ENCODE data around the gene SHOC2. TPM values are rescaled to one million over a fixed set of nuclear protein-coding genes. Genes with fewer than 3 reads are reported as not detected.
A peak's percentile ranks its signal among the peaks of the same experiment; 100 is the strongest.

The SHOC2 gene
- total and polyA plus RNA-seq, 8 donors = 30.5 to 61.6 (median 36.5) TPM

DNA sequence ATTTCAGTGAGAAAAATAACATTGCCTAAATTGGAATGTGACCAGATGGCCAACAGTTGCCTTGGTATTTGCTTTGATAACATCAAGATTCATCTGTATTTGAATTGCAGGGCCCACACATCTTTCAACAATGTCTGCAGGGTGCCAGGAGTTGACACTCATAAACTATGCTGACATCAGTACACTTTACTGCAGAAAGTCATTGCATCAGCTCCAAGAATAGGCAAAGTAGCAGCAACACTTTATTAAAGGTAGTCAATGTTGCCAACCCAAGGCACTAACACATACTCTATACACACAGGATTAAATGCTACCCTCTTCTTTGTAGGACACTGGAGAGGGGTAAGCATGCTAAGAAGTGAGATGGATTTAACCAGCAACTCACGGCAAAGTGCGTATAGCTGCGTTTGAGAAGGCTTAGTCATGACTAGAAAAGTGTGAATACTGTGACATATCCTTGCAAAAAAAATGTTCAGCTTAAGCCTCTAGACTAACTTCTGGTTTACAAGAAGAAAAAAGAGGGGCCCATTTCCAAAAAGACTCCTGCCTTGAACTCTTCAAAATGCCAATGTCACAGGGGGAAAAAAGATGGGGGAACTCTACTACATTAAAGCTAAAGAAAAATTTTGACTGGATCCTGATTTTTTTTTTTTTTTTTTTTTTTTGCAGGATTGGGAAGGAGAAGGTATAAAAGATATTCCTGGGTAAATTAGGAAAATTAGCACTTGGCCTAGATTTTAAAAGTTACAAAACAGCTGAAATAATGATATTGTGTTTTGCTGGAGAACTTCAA is 2.7 kb upstream of the SHOC2 start:
- intact Hi-C loops (cut with DNase I) = no loop called here

DNA sequence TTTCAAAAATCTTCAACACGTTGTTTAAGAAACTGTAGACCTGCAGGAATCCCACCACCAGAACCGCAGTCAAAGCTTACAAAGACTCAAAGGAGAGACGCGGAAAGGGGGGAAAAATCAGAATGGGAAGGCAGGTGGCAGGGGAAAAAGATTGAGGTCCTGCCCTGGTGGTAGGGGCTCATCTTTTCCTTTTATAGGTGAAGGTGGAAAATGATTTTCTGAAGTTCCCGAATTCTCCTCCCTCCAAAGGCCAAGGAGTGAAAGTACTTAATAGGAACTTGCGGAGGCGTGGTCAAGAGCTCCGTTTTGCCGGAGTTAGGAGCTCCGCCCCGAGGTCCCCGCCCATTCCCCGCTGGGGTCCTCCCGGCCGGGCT is 1.1 kb upstream of the SHOC2 start:
- Histone ChIP-seq H3K27me3 (no peaks in the 10 kb centered on the region), H3K27ac (peak overlapping the region; percentile 99 to 100), H3K4me3 (peak overlapping the region; percentile 51 to 56), H3K9me3 (no peaks in the 10 kb centered on the region), H3K4me1 (peaks cover 4 to 30% of the 10 kb centered on the region in 2 donors), H3K36me3 (no peaks in the 10 kb centered on the region)
- ATAC-seq (no peak), DNase-seq (peak in 3 of 4 donors; percentile 97 to 99 (median 98))
- intact Hi-C loops (cut with DNase I) = no loop called here
- TF ChIP-seq, protein P1, sequence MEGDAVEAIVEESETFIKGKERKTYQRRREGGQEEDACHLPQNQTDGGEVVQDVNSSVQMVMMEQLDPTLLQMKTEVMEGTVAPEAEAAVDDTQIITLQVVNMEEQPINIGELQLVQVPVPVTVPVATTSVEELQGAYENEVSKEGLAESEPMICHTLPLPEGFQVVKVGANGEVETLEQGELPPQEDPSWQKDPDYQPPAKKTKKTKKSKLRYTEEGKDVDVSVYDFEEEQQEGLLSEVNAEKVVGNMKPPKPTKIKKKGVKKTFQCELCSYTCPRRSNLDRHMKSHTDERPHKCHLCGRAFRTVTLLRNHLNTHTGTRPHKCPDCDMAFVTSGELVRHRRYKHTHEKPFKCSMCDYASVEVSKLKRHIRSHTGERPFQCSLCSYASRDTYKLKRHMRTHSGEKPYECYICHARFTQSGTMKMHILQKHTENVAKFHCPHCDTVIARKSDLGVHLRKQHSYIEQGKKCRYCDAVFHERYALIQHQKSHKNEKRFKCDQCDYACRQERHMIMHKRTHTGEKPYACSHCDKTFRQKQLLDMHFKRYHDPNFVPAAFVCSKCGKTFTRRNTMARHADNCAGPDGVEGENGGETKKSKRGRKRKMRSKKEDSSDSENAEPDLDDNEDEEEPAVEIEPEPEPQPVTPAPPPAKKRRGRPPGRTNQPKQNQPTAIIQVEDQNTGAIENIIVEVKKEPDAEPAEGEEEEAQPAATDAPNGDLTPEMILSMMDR (IDR thresholded peaks at IDR 0.05) = no peak

More for the DNA sequence above, 2.7 kb upstream of the SHOC2 start:
- Histone ChIP-seq H3K9me3 (no peaks in the 10 kb centered on the region), H3K36me3 (no peaks in the 10 kb centered on the region), H3K27me3 (no peaks in the 10 kb centered on the region), H3K4me3 (no peak overlapping the region), H3K4me1 (peaks cover 4 to 24% of the 10 kb centered on the region in 2 donors), H3K27ac (no peak overlapping the region)
- TF ChIP-seq, protein P1 (IDR thresholded peaks at IDR 0.05) = no peak
- DNase-seq = no peak
- ATAC-seq = no peak

DNA sequence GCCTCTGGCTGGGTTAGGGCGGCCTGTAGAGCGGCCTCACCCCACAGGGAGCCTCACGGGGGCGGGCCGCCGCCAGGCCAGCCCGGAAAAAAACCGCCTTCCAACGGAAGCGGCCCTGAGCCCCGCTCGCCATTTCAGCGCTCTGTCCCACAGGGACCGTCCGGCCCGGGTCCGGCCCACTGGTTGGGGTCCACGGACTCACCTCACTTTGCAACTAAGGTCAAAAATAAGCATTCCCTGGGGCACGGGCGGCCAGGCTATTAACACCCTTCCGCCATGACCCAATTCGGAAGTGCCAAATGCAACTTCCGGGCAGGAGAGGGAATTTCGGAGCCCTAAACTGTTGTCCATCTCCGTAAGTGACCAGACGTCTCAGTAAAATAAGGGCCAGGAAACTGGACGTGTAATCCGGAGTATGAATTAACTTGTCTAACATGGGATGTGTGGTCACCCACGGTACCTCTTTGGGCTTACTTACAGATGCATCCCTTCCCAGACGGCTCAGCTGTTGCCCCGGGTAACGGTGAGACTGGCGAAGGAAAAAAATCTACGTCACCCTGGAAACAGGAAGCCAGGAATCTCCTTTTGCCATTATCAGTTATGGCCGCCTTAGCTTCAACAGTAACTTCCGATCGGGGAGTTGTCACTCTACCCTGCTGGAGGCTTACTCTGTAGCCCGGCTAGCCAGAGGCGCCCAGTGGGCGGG is 608 bp upstream of the SHOC2 start, which contains the start of gene BBIP1:
BBIP1 (minus strand) TSS at position 538 of the 706 bp plus-strand sequence. CDS start 1,023 bp downstream, outside the sequence.
- Histone ChIP-seq H3K36me3 (no peaks in the 10 kb centered on the region), H3K4me3 (peak within 1 kb of the TSS; percentile 56 to 62), H3K27me3 (no peaks in the 10 kb centered on the region), H3K9me3 (no peaks in the 10 kb centered on the region), H3K27ac (peak within 1 kb of the TSS; percentile 99 to 100), H3K4me1 (peaks cover 4 to 33% of the 10 kb centered on the region in 2 donors)
- TF ChIP-seq, protein P1 (IDR thresholded peaks at IDR 0.05) = no peak
- DNase-seq = peak in 2 of 4 donors; percentile 98 to 100
- intact Hi-C loops (cut with DNase I) = no loop called here
- peak; percentile 95 for ATAC-seq

DNA sequence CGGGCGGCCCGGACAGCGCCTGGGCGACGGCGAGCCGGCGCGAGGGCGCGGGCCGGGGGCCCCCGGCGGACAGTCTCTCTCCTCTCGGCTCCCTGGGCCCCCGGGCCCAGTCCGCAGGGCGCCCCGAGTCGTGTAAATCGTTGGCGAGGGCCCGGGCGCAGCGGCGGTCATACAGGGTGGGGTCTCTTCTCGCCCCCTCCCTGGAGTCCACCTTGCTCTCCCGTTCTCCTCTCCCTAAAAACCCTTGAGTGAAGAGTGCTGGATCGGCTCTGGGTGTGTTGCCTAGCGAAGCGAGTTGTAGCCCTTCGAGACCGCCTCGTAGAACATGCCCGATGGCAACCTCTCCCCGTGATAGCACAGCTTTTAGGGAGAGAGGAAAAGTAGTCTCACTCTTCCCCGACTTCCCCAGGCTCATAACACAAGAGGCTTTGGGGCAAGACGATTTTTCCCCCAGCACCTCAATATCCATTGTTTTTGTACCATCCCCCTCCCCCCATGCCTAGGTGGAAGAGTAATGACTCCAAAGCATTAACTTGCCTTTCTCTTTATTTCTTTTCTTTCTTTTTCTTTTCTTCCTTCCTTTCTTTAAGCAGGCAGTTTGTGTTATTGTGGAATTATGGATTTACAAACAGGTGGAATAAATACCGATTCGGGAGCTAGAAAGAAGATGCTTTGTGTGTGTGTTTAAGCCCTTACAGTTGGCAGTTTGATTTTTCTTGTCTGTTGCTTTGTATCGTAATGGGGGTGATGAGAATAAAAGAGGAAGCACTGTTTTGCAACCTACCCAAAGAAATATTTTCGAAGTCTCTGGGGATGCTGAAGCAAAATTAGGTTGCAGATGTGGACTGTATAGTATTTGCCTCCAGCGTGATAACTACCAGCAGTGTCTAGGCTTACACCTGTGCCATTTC is 822 bp downstream of the SHOC2 start:
- intact Hi-C loops (cut with DNase I) = no loop called here
- TF ChIP-seq, protein P1 (IDR thresholded peaks at IDR 0.05) = no peak
- Histone ChIP-seq H3K36me3 (no peaks in the 10 kb centered on the region), H3K4me1 (peaks cover 4 to 46% of the 10 kb centered on the region in 2 donors), H3K9me3 (no peaks in the 10 kb centered on the region), H3K27me3 (no peaks in the 10 kb centered on the region), H3K4me3 (peak overlapping the region; percentile 56 to 62), H3K27ac (peak overlapping the region; percentile 90 to 100)
- ATAC-seq (no peak), DNase-seq (peak; percentile 52 to 88 (median 54))
